HG03060 (cell line): ENCODE data around the gene ZNF214.
"Not testable (repeated sequence)": the region's sequence is repeated elsewhere in the genome, so short reads cannot be mapped to it uniquely, and the experiment has no call there.

ENCODE experiments used
- ATAC-seq: cut with Tn5 transposase; IDR thresholded peaks from one replicate; pipeline ENCODE4 v1.9.1; 2021; ENCODE audit warnings: low read depth, moderate number of reproducible peaks; ENCODE audit not compliant: unreplicated experiment

The ZNF214 gene

DNA sequence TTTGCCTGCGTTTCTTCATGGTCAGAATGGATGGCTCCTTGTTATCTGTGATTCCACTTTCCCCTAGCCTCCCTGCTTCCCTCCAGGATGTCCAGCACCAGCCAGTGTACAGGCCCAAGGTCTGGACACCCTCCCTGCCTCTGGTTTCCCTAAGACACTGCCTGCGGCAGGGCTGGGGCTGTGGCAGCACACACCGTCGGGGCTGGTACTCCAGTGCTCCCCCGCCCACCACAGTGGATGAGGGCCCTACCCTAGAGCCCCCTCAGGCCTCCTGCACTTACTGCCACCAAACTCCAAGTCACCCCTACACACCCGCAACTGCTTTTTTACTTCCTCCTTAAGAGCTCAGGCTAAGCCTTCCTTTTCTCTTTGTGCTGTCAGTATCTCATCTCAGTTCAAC, 28.9 kb downstream of the ZNF214 start:
- ATAC-seq = no peak

DNA sequence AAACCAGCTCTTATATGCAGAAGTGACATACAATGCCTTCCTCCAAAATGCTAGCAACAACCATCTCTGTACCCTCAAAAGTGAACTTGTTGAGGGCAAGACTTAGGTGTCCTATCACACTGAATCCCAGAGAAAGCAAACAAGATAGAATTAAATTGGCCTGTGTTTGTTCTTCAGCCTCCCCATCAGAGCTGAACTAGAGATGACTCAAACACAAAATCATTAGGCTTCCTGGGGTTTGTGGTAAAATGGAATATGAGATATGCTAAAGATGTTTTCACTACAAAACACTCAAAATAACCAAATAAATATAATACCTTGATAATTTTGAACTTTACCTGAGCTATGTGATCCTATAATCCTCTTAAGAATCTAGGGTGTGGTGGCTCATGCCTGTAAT, 31.6 kb downstream of the ZNF214 start:
- ATAC-seq = no peak

DNA sequence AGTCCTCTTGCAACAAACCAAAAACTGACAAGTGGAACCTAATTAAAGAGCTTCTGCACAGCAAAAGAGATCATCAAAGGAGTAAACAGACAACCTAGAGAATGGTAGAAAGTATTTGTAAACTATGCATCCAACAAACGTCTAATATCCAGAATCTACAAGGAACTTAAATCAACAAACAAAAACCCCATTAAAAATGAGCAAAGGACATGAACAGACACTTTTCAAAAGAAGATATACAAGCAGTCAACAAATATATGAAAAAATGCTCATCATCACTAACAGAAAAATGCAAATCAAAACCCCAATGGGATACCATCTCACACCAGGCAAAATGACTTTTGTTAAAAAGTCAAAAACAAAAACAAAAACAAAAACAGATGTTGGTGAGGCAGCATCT, 33.7 kb downstream of the ZNF214 start:
- ATAC-seq = no peak

DNA sequence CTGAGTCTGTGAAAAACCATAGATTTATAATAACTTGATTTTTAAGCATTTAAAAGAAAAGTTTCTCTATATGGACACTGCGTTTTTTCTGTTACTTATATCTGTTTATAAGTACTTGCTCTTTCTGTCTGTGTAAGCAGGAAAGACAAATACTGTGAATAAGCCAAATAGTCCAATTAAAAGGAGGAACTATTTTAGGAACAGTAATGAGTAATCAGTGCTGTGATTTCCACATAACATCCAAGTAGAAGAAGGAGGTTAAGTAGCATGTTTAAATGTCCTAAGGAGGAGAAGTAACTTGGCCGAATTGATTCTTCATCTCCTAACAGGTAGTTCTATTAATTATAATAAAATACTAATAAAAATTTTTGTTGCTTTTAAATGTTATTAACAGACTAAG, 40.8 kb downstream of the ZNF214 start:
- ATAC-seq = no peak

DNA sequence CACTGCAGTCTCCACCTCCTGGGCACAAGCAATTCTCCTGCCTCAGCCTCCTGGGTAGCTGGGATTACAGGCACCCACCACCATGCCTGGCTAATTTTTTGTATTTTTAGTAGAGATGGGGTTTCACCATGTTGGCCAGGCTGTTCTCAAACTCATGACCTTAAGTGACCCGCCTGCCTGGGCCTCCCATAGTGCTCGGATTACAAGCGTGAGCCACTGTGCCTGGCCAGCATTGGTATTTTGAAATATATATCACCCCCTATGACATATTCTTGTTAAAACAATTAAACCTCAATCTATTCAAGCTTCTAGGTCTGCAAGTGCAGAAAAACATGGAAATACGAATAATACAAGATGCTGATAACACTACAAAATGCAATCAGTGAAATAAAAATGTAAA, 50.3 kb downstream of the ZNF214 start:
- not testable (repeated sequence) for ATAC-seq

DNA sequence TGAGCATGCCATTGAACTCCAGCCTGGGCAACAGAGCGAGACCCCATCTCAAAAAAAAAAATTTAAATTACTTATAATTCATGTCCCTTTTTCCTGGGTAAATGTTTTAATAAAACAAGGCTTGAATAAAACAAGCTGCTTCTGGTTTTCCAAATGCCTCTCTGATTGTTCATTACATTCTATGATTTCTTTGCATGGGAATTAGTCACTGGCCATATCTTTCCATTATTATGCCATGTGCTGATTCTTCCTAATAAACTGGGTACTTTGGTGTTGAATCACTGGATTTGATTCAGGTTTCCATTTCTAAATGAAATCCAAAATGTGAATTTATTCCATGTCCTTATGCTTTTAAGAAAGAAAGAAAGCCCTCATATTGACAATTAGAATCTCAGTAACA, 51.3 kb downstream of the ZNF214 start:
- no peak for ATAC-seq

DNA sequence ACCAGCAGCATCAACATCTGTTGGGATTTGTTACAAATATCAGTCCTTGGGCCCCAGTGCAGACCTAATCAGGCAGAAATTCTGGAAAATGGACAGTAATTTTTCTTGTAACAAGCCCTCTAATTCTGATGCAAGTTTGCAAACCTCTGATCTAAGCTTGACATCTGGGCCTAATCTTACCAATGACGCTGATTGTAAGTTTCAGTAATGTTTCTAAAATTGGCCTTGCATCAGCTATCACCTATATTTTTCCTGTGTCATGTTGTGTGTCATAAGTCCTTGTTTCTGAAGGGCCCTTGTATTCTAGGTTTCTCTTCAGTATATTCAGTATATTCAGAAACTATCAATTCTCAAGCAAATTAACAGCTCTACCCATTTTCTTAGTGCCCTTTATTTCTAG, 57.5 kb downstream of the ZNF214 start:
- ATAC-seq = peak; percentile 62

DNA sequence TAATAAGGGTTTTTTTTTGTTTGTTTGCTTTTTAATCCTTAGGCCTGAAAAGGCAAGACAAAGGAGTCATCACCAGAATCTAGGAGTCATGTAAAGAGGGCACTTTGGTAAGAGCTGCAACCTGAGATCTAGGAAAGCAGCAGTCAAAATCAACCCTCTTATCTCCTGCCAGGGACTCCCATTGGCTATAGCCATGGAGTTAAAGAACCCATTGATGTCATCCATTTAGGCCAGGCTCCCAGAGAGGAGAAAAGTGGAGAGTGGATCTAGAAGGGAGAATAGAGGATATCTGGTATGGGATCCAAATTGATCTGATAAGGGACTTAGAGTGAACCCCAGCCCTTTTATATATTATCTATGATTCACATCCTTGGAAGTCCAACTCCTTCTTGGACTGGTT, 58.0 kb downstream of the ZNF214 start:
- ATAC-seq = no peak

DNA sequence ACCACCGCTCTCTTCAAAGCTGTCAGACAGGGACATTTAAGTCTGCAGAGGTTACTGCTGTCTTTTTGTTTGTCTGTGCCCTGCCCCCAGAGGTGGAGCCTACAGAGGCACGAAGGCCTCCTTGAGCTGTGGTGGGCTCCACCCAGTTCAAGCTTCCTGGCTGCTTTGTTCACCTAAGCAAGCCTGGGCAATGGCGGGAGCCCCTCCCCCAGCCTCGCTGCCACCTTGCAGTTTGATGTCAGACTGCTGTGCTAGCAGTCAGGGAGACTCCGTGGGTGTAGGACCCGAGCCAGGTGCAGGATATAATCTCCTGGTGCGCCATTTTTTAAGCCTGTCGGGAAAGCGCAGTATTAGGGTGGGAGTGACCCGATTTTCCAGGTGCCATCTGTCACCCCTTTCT, 65.9 kb downstream of the ZNF214 start:
- not testable (repeated sequence) for ATAC-seq
